ENCODE data around the gene PPM1H.

PPM1H gene

GRCh38 chr12:62631471-62632410 lies 303.2 kb downstream of the PPM1H start:
- TF ChIP-seq, protein P1, sequence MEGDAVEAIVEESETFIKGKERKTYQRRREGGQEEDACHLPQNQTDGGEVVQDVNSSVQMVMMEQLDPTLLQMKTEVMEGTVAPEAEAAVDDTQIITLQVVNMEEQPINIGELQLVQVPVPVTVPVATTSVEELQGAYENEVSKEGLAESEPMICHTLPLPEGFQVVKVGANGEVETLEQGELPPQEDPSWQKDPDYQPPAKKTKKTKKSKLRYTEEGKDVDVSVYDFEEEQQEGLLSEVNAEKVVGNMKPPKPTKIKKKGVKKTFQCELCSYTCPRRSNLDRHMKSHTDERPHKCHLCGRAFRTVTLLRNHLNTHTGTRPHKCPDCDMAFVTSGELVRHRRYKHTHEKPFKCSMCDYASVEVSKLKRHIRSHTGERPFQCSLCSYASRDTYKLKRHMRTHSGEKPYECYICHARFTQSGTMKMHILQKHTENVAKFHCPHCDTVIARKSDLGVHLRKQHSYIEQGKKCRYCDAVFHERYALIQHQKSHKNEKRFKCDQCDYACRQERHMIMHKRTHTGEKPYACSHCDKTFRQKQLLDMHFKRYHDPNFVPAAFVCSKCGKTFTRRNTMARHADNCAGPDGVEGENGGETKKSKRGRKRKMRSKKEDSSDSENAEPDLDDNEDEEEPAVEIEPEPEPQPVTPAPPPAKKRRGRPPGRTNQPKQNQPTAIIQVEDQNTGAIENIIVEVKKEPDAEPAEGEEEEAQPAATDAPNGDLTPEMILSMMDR (conservative IDR thresholded peaks at IDR 0.05; ENCODE audit: control insufficient read depth, insufficient read depth, low read depth, low read length), result peak; percentile 32
- peak overlapping the region; percentile 53 for H3K4me3 ChIP-seq (ENCODE audit: control insufficient read depth, low read depth, low read length)
- DNase-seq (ENCODE audit: low read depth), result peak; percentile 90

DNA sequence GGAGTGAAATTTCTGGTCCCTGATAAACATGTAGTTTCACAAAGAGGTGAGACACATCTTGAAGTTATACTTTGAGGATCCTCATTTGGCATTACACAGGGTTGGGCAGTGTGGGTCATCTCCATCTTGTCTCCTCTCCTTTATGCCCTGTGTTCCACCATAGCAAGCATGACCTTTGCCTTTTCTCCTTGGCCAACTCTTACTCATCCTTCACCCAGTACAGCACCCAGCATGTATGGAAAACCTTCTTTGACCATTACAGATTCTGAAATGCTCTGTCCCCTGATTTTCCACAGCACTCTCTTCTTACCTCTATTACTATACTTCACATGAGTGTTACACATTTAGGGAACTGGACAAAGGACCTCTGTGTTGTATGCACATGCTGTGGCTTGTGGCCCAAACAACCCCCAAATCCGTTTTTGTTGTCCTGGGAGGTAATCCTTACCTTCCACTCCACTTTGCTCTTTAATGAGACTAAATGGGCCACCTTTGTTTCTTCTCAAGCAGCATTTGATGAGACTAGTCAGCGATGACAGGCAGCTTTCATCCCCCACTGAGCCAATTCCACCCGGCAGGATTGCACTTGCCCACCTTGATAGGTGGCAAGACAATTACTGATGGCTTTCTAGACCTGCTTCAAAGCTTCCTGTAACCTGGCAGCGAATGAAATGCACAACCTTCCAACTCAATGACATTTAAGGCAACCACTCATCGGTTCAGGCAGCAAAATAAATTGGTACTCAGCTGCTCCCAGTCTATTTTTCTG lies 304.8 kb downstream of the PPM1H start:
- TF ChIP-seq, protein P1 (conservative IDR thresholded peaks at IDR 0.05; ENCODE audit: control insufficient read depth, insufficient read depth, low read depth, low read length), result no peak
- DNase-seq (ENCODE audit: low read depth), result no peak
- H3K4me3 ChIP-seq (ENCODE audit: control insufficient read depth, low read depth, low read length), result no peak overlapping the region

DNA sequence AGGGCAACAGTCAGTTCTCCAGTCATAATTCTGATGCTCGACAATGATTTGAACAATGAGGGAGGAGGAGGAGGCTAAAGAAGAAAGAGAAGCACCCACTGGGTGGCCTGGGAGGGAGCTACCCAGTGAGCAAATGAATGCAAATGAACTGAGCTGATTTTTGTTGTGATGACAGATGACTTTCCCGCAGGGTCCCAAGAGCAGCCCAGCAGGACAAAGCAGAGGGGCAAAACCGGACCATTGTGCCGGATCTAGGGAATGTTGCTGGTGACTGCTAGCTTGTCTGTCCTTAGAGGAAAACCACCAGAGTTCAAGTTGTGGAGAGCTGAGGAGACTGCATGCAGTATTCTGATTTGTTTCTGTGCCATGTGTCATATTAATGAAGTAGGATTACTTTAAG lies 305.5 kb downstream of the PPM1H start:
- DNase-seq (ENCODE audit: low read depth), result no peak
- no peak overlapping the region for H3K4me3 ChIP-seq (ENCODE audit: control insufficient read depth, low read depth, low read length)
- TF ChIP-seq, protein P1 (conservative IDR thresholded peaks at IDR 0.05; ENCODE audit: control insufficient read depth, insufficient read depth, low read depth, low read length), result no peak

GRCh38 chr12:62627181-62627580 lies 307.8 kb downstream of the PPM1H start:
- no peak for DNase-seq (ENCODE audit: low read depth)
- TF ChIP-seq, protein P1 (conservative IDR thresholded peaks at IDR 0.05; ENCODE audit: control insufficient read depth, insufficient read depth, low read depth, low read length), result no peak
- no peak overlapping the region for H3K4me3 ChIP-seq (ENCODE audit: control insufficient read depth, low read depth, low read length)

DNA sequence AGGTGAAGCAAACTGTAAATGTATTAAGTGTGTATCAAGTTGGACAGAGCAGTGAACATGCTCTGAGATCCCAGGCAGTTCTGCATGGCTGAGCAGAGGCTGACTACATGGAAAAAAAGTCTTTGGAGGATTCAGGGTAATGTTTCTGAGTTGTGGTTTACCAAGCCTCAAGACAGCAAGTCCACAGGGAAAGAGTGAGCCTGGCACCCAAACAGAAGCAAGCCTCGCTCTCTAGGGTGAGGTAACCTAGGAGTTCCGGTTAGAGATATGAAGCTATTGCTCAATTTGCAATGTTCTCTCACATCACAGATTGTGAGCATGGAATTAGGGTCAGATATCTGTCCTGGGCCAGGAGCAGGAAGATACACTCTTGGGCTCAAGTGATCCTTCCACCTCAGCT lies 309.7 kb downstream of the PPM1H start:
- no peak overlapping the region for H3K4me3 ChIP-seq (ENCODE audit: control insufficient read depth, low read depth, low read length)
- peak; percentile 55 for DNase-seq (ENCODE audit: low read depth)
- TF ChIP-seq, protein P1 (conservative IDR thresholded peaks at IDR 0.05; ENCODE audit: control insufficient read depth, insufficient read depth, low read depth, low read length), result no peak

- DNase-seq (ENCODE audit: low read depth), result no peak
- TF ChIP-seq, protein P1 (conservative IDR thresholded peaks at IDR 0.05; ENCODE audit: control insufficient read depth, insufficient read depth, low read depth, low read length), result no peak
- H3K4me3 ChIP-seq (ENCODE audit: control insufficient read depth, low read depth, low read length), result no peak overlapping the region
Measured at GRCh38 chr12:62622177-62622576, 312.8 kb downstream of the PPM1H start.
